GM18502 (cell line): ENCODE measurements around the gene HOXD1.

Experiments
- ATAC-seq: cut with Tn5 transposase; IDR thresholded peaks from one replicate; pipeline ENCODE4 v1.9.1; 2021; ENCODE audit warnings: mild to moderate bottlenecking; ENCODE audit not compliant: unreplicated experiment, poor library complexity

Gene HOXD1

DNA sequence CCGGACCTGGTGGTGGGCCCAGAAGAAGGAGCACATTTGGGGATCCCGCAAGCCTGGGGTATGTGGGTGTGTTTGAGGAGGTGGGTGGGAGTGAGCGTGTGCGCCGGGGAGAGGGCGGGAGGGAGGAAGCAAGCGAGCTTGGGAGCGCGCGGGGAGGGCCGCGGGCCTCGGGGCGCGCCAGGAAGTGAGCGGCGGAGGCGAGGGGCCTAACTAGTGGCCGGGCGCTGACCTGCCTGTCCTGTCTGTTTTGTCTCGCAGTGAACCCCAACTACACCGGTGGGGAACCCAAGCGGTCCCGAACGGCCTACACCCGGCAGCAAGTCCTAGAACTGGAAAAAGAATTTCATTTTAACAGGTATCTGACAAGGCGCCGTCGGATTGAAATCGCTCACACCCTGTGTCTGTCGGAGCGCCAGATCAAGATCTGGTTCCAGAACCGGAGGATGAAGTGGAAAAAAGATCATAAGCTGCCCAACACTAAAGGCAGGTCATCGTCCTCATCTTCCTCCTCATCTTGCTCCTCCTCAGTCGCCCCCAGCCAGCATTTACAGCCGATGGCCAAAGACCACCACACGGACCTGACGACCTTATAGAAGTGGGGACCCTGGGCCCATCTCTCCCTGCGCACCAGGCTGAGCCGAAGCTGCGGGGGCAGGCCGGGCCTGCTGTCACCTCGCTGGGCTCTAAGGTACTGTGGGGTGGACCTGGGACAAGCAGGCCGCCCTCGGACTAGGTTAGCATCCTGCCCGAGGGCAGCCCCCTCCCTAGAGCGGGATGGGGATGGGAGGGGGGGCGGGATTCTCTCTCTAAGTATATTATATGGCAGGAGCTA is 35.9 kb upstream of the HOXD1 start:
- ATAC-seq, result no peak

DNA sequence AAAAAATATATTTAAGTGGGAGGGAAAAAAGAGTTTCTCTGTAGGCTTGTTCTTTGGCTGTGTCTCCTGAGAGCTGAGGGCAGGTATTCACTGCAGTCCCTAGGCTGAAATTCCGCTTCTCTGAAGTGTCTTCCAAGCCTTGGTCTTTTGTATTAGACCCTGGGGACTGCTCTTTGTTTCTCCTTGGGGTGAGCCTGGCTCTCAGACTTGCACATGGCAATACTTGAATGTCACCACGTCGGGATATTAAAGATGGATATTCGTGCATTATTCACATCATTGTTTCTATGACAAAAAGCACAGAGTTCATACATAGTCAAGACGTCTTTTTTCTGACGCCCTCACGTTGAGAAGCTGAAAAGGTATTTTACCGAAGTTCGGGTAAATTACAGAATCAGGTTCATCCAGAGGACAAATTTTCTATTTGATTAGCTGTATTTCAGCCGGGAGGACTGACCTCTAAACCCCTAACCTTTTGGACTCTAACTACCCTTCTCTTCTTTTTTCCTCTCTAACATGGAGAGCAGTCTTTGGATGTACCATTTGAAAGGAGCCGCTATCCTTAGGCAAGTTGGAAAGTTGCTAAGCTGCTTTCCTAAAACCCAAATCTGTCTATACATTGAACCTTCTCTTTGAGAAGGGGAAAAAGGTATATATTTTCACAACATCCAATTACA is 33.8 kb upstream of the HOXD1 start:
- no peak for ATAC-seq

DNA sequence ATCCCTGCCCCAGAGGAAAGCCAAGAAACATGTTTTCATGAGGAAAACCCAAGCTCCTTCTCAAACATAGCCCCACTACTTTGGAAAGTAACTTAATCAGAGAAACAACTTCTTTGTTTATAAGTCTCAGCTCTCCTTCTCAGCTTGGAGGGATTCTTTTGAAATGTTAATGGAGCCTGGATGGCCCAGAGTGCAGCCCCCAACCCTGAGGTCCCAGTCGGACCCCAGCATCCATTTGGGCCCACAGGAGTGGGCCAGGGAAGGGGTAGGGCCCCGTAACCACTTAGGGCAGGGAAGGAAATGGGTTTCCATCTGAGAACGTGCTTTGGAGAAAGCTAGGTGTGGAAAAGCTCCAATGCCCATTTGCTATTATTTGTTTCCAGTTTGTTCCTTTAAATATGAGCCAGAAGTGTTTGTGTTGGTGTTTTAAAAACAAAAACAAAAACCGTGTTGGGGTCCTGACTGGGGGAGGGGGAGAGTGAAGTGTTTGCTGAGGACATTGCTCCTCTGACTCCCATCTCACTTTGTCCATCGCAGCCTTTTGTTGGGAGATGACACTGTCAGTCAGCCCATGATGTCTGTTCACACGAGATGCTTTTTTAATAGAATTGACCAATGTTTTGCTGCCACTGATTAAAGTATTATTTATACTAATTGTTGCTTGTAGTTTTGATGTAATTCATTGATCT is 33.0 kb upstream of the HOXD1 start:
- ATAC-seq, result no peak

DNA sequence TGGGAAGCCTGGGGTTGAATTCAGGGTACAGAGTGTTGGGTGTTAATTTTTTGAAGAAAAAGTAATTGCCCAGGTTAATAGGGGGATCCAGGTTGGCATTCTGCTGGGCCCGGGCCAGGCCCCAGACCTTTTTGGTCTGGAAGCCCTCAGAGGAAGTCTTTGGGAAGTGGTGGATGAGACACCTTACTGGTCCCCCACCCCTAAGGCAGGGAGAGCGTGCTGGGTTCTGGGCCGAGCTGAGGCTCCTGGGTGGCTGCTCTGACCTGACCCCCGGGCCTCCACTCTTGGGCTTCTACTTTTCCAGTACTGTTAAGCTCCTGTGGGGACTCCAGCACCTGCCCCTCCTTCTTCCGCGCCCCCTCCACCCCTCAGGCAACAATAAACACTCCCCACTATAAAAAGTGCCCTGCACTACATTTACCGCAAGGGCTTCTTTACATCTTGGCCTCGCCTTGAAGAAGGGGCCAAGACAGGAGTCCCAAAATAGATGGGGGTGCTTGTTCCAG is 32.1 kb upstream of the HOXD1 start:
- ATAC-seq, result no peak

DNA sequence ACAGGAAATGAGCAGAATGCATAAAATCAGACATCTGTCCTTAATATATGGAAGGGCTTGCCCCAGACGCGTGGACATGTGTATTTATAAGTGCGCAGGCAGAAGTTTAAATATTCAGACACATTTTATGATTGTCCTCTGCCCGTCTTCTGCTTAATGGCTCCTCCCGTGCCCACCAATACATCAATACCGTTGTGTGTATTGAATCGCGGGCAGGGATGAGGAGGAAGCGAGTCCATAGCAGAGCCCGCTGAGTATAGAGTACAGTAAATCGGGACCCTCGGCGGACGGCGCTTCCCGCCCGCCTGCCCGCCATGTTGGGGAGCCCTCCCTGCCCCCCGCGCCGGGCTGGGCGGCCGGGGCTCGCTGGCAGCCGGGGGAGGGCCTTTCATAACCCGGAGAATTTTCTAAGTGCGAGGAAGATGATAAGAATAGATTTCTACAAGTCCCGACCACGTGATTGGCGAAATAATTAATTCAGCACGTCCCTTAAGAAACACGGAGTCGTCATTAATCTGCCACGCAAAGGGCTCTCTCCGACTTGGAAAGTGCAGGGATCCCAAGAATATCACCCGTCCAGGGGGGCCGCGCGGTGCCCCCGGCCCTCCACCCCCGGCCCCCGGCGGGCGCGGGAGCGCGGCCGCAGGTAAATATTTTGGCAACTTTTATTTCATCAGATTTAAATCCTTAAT is 31.5 kb upstream of the HOXD1 start, which contains the start of gene HOXD3:
Gene HOXD3, plus strand, starts transcription at position 501 of the 692 bp plus-strand sequence. CDS start 11,808 bp downstream, outside the sequence.
- no peak for ATAC-seq

DNA sequence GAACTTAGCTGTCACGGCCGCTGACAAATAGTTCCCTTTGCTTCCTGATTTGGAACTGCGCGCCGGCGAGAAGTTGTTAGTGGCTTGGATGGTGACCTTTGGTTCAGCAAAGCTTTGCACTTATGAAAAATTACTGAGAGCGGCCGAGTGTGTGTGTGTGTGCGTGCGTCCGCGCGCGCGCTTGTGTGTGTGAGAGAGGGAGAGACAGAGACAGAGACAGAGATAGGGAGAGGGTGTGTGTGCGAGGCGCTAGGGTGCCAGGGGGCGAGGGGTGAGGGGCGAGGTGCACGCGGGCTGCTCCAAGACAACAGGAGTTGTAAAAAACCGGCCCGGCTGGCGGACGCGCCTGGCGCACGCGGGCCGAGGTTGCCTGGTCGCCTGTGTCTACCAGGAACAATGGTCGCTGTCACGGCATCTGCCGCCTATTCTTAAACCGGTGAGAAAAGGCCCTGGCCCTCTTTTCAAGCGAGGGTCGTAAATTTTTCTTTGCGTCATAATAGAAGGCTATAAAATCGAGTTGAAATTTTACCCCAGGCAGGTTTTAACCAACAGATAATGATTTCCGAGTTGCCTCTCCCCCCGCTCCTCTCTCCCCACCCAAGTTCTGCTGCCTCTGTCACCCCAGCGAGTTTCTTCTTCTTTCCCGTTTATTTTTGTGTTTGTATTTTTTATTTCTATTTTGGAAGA is 30.8 kb upstream of the HOXD1 start:
- no peak for ATAC-seq

DNA sequence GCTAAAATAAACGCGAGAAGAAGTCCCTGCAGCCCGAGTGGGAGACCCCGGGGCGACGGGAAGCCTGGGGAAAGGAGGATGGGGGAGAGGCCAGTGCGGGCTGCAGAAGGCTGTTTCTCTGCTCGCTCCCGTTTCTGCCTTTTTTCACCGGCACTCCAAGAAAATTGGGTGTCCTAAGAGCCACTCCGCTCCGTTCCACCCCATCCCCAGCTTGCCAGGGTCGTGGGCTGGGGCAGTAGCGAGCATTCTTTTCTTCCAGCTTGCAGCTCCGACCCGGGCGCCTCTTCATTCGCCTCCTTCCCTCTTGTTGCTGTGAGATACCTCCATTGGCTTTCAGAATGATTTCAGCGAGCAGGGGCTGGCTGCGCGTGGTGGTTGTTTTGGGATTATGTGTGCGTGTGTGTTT is 30.3 kb upstream of the HOXD1 start:
- ATAC-seq, result no peak

DNA sequence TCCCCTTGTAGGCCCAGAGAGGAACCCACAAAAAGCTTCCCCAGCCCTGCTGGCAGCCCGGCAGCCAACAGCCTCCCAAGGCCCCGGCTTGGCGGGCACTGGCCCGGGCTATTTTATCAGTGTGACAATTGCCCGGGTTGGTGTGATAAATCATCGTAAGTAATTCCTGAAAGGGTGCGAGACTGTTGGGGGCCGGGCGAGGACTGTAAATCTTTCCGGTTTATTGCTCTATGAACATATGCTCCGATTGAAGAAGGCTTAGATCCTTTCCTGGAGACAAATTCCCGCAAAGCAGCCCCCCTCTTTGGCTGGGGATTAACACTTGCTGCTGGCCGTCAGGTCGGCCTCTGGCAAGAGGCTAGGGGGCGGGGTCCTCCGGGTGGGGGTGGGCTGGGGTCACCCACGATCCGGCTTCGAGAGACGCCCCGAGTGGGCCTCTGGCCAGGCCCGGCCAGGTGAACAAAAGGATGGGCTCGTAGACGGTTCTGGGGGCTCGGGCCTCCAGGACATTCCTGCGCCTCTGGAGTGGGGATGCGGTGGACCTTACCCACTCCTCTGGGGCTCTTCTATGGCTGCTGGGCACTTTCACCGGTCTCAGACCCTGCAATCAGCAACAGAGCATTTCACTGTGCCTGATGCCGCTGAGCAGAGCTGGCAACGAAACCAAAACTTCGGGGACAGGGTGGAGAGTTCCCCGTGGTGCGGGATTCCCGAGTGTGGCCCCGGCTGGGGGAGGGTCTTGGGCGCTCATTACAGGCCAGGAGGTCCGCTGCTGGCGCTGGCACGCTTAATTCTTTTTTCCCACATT is 29.4 kb upstream of the HOXD1 start:
- ATAC-seq, result no peak

DNA sequence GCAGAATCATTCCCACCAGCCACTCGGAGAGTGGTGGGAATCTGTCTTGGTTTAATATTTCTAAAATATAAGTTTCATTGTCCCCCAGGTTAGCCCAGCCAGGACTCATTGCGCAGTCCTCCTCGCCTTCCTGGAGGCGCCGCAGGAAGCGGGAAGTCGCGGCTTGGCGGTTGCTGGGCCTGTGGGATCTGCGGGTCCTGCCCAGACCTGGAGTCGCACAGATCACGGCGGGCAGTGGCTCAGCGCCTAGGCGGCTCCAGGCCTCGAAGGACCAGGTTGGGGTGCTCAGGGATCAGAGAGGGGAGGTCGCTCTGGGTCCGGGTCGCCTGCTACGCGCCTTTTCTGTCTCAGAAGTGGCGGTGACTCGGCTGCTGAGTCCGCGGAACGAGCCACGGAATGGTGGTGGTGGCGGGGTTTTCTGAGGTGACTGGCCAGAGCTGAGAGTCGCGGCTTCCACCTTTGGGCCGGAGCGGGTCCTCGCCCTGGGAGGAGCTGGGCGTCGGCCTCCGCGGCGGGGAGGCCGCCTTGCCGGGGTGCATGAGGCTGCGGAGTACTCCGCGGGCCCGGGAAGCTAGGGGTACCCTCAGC is 28.7 kb upstream of the HOXD1 start:
- no peak for ATAC-seq

DNA sequence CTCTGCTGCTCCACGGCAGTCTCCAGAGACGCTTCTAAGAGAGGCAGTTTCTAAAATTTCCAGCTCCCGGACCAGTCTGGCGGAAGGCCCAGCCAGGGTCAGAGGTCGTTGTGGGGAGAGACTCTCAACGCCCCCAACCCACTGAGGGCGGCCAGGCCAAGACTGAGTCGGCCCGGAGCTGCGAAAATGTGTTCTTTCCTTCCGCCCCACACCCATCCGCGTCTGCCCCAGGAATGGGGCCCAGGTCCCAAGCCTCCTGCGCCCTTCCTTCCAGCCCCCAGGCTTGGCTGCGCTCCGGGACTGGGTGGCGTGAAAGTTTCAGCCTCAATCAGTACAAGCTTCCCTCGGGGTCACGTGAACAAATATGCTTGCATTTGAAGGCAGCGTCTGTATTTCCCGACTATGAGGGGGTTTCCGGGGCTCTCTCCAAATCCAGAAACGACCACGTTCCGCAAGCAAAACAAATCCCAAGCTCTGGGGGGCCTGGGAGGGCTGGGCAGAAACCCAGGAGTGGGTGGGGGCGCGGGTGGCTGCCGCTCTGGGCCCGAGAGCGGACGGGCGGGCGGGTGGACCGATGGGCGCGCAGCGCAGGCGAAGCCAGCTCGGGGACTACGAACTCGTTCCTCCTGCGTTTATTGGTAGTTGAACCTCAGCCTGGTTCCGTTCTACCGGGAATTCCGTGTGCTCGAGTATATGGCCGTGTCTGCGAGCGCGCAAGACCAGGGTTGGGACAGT is 28.1 kb upstream of the HOXD1 start:
- ATAC-seq, result no peak

DNA sequence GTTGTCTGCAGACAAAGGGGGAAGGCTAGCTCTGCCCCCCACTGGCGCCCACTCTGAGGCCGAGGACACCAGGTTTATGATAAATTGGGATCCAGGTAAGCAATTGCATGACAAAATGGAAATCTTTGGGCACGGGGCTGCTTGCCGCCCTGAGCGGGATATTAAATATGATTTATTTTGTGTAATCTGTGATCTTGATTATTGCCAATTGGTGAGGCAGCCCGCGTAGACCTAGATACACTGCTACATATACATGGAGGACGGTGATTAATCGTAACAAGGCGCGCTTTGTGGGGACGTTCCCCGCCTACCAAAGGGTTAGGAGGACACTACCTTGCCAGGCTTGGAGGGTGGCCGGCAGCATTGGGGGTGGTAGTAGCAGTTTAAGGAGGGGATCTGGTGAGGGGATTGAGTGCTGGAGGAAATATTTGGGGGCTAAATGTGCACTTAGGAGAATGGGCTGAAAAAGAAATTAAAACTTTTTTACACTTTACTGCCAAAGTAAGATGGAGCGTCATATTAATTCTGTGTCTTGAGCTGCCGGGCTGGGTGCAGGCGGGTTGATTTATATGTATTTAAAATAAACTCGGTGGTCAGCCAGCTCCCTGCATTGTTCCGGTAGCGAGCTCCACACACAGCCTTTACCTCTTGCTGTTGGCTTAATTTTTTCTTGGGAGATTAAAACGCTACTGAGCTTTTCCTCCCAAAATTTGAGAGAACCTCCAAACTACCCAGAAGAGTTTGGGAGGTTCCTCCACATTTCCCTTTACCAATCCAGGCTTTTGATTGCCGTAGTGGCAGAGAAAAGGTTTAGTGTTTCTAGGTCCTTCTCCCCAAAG is 27.3 kb upstream of the HOXD1 start:
- no peak for ATAC-seq

DNA sequence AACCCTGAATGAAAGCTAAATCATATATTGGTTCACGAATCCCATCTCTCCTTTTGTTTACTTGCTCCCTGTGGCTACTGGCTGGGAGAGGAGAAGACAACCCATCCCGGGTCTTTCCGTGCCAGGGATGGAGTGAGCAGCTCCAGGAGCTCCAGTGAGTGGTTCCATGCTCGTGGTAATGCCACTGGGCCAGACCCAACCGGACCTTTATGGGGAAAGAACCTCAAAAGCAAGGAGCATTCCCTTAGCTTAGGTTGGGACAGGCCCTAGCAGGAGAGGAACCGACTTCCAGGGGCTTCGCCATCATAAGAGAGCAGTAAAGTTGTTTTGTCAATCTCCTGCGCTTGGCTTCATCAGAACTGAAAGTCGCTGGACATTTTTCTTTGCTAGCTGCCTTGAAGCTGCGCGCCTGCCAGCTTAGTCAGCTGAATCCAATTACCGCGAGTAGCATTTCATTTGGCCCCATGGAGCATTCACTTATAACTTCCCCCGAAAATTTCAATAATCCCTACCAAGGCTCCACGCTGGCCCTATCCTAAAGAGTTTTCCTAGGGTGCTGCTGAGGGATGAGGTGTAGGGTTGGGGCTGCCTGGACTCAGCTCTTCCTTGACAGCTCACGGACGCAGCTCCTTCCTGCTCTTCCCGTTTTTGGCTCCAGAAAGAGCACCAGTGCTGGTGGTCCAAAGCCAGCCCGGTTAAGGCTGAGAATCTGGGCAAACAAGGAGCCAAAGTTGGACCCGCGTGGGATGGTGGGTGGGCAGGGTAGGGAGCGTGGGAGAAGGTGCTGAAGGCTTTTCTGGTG is 26.4 kb upstream of the HOXD1 start:
- no peak for ATAC-seq

DNA sequence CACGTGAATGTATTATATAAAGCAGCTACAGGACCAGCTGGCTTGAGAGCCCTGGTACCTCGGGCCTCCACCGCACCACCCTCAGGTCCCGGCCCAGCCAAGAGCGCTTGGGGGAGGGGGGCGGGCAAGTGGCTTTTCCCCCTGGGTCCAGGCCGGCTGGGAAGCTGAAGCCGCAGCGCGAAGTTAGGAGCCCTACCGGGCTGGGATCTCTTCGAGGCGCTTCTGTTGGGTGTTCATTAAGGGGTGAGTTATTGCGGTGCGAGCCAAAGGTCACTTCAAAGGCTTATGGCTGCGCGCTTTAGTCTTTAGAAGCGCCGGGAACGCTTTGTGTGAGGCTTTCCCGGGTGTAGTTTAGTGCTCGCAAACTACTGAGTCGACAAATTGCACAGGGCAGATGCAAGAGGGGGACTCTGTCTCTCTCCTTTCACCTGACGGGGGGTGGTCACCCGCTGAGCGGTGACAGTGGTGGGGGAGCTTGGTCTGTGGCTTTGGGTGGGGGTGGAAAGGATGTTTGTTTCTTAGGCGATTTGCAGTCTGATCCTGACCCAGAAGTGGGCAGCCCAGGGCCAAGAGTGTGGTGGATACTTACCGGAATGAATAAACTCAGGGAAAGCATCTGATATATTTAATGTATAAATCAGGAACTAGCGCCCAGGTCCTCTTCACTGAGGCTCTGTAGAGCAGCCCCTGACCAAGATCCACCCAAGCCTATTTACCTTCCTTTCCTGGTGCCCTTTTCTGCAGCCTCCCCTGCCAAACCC is 25.4 kb upstream of the HOXD1 start:
- no peak for ATAC-seq

DNA sequence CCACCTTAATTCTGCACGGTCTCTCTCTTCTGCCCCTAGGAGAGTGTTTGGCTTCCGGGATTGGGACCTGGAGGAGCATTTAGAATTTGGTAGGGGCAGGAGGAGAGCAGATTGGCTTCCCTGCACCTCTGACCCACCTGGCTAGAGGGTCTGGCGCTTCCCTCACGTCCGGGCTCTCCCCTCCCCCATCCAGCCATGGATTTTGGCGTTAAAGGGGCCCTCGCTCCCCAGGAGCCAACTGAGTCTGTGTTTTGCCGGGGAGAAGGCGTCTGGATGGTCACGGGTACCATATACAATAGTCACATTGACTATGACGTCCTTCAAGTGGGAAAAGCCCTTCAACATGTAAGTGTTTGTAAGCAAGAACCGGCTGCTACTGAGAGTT is 24.8 kb upstream of the HOXD1 start:
- ATAC-seq, result no peak

DNA sequence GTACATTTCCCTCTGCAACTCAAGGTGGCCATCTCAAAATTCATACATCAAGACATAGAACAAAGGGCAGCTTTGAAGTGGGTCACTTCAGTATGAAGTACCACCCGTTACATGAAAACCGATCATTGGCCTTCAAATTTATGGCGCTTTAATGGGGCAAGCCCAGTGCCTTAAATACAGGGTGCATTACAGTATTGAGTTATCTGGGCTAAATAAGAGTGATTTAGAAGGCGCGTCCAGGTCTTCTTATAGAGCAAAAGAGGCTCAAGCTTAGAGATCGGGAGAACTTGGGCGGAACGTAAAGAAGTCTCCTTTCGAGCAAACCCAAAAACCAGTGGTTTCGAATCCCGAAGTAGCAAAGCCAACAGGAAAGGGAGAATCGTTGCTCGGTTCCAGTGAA is 24.3 kb upstream of the HOXD1 start:
- no peak for ATAC-seq
